DND-41 (cell line): ENCODE data around the gene SENP1.

Experiments
- ATAC-seq: fragments of 200-7000 bp; cut with Tn5 transposase; 3 replicates; pipeline ENCODE4 v1.9.1; 2021; ENCODE audit warnings: low read depth; ENCODE audit not compliant: insufficient read depth
- DNase-seq: peaks from one replicate; pipeline ENCODE4 v3.0.0-alpha.2; 2020
- H2AFZ ChIP-seq: 2 replicates; pipeline ENCODE4 v1.6.0; 2012; ENCODE audit warnings: low read depth, low read length
- H3K27ac ChIP-seq: 2 replicates; pipeline ENCODE4 v1.5.1; 2012; ENCODE audit warnings: low read length, inconsistent platforms
- H3K27me3 ChIP-seq: fragments of 200-600 bp; sonication (generic); 2 replicates; pipeline ENCODE4 v1.6.0; 2012; ENCODE audit warnings: low read length, mild to moderate bottlenecking, inconsistent platforms; ENCODE audit not compliant: insufficient read depth, poor library complexity
- H3K36me3 ChIP-seq: 2 replicates; pipeline ENCODE4 v1.5.1; 2012; ENCODE audit warnings: low read length, inconsistent platforms; ENCODE audit not compliant: insufficient read depth
- H3K4me1 ChIP-seq: 2 replicates; pipeline ENCODE4 v1.5.1; 2012; ENCODE audit warnings: mild to moderate bottlenecking, low read length; ENCODE audit not compliant: insufficient read depth
- H3K4me2 ChIP-seq: 2 replicates; pipeline ENCODE4 v1.6.0; 2012; ENCODE audit warnings: mild to moderate bottlenecking, moderate library complexity, low read length, inconsistent platforms; ENCODE audit not compliant: insufficient read depth
- H3K4me3 ChIP-seq, 2 experiments: fragments of 200-600 bp in 1 of 2; shearing (Covaris generic) in 1 of 2; 2 replicates each; pipeline ENCODE4 v1.5.1; 2012 to 2016; ENCODE audit warnings: inconsistent platforms in 2 of 2, low read length in 2 of 2, mild to moderate bottlenecking in 2 of 2, low read depth in 1 of 2, moderate library complexity in 1 of 2
- H3K79me2 ChIP-seq: 2 replicates; pipeline ENCODE4 v1.6.0; 2012; ENCODE audit warnings: low read length, inconsistent platforms; ENCODE audit not compliant: insufficient read depth
- H3K9ac ChIP-seq: 2 replicates; pipeline ENCODE4 v1.6.0; 2012; ENCODE audit warnings: low read depth, mild to moderate bottlenecking, inconsistent platforms, low read length, moderate library complexity
- H3K9me3 ChIP-seq: 2 replicates; pipeline ENCODE4 v1.5.1; 2012; ENCODE audit warnings: low read length, moderate library complexity, mild to moderate bottlenecking, inconsistent platforms; ENCODE audit not compliant: insufficient read depth, severe bottlenecking
- H4K20me1 ChIP-seq: 2 replicates; pipeline ENCODE4 v1.6.0; 2012; ENCODE audit warnings: low read length; ENCODE audit not compliant: insufficient read depth
- CTCF ChIP-seq: IDR thresholded peaks from 2 replicates; pipeline ENCODE4 v1.5.1; 2012; ENCODE audit warnings: borderline replicate concordance, low read length, moderate library complexity, mild to moderate bottlenecking; ENCODE audit not compliant: poor library complexity, severe bottlenecking; ENCODE audit errors: extremely low read depth
- EZH2 ChIP-seq: IDR thresholded peaks from 3 replicates; pipeline ENCODE4 v1.6.1; 2012; ENCODE audit warnings: borderline replicate concordance, low read depth, mild to moderate bottlenecking, moderate library complexity, low read length, inconsistent platforms; ENCODE audit not compliant: severe bottlenecking

Gene SENP1

GRCh38 chr12:48002414-48002730 lies 103.5 kb downstream of the SENP1 start:
- ATAC-seq (no peak), DNase-seq (no peak)
- Histone ChIP-seq H3K36me3 (no peaks in the 10 kb centered on the region), H3K4me1 (no peaks in the 10 kb centered on the region), H3K9me3 (no peaks in the 10 kb centered on the region), H3K79me2 (no peaks in the 10 kb centered on the region), H3K27me3 (peaks cover 55% of the 10 kb centered on the region), H3K27ac (no peak overlapping the region), H2AFZ (no peak overlapping the region), H3K4me2 (no peak overlapping the region), H3K4me3 (no peak overlapping the region), H3K9ac (no peak overlapping the region), H4K20me1 (no peaks in the 10 kb centered on the region; the same call in 1 of the 2 replicates)
- TF ChIP-seq EZH2 (no peak), CTCF (no peak)

GRCh38 chr12:48001505-48002413 lies 104.1 kb downstream of the SENP1 start:
- Histone ChIP-seq H3K9me3 (no peaks in the 10 kb centered on the region), H3K27me3 (peaks cover 57% of the 10 kb centered on the region), H3K79me2 (no peaks in the 10 kb centered on the region), H3K4me2 (no peak overlapping the region), H3K9ac (no peak overlapping the region), H3K4me3 (no peak overlapping the region), H2AFZ (no peak overlapping the region), H3K36me3 (no peaks in the 10 kb centered on the region), H3K4me1 (no peaks in the 10 kb centered on the region), H4K20me1 (no peaks in the 10 kb centered on the region; the same call in 1 of the 2 replicates), H3K27ac (no peak overlapping the region)
- ATAC-seq (no peak), DNase-seq (no peak)
- no peak for TF ChIP-seq CTCF
- TF ChIP-seq EZH2 = no peak

- no peak overlapping the region for H2AFZ ChIP-seq
These were observed 104.9 kb downstream of the SENP1 start for GRCh38 chr12:48000878-48001504.

More at GRCh38 chr12:48000878-48001504, 104.9 kb downstream of the SENP1 start:
- Histone ChIP-seq H3K9me3 (no peaks in the 10 kb centered on the region), H3K9ac (no peak overlapping the region), H3K27me3 (peaks cover 57% of the 10 kb centered on the region), H3K27ac (no peak overlapping the region), H3K4me3 (no peak overlapping the region), H3K4me1 (no peaks in the 10 kb centered on the region), H4K20me1 (no peaks in the 10 kb centered on the region; the same call in 1 of the 2 replicates), H3K4me2 (no peak overlapping the region), H3K36me3 (no peaks in the 10 kb centered on the region), H3K79me2 (no peaks in the 10 kb centered on the region)
- TF ChIP-seq CTCF = no peak
- no peak for TF ChIP-seq EZH2
- no peak for DNase-seq
- no peak for ATAC-seq
